Measurements from ENCODE around the gene DMWD.

The DMWD gene

GRCh38 chr19:45745606-45746005, 47.0 kb downstream of the DMWD start:
- DNase-seq: no peak

DNA sequence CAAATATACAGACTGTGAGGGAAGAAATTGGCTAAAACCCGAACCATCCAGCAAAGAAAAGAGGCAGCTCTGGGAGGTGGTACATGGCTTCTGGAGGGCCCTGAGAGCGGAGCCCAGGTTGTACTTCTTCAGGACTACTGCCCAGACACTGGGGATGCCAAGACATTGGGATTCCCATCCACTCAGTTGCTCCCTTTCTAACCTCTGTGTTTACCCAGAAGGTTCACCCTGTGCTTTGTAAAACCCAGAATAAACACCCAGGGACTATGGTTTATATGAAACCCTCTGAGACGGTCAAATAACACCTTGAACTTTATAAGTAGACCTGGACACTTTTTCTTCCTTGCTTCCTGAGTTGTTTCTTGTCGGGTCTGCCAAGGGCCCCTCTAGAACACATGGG, 49.7 kb downstream of the DMWD start:
- DNase-seq: no peak

GRCh38 chr19:45739498-45740439, 52.9 kb downstream of the DMWD start:
- no peak for DNase-seq

DNA sequence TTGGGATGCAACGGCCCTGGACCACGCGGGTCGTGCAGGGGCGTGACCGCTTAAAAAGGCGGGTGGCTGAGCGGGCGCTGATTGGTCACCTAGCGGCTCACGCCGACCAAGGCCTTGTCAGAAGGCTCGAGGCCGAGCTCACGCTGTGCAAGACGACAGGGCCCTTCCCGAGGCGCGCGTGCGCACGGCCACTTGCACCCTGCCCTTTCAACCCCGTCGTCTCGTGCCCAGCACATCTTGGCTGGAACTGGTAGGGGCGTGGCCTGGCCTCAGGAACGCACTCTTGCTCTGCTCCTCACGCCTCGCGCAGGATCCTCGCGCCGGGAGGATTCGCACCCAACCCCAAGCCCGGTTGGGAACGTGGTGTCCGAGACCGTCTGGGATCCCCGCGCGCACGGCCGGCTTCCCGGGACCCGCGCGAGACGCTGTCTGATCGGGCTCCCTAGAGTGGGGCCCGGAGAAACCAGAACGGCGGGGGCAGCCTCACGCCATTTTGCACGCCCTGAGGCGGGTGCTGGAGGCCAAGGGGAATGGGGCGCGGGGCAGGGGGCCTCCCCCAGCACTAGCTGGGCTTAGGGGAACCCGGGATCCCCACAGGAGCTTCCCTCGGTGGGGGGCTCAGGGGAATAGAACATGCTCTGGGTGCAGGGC, 59.4 kb downstream of the DMWD start, which contains the start of gene MEIOSIN:
TSS of gene MEIOSIN (plus strand) at position 280 of the 651 bp plus-strand sequence. CDS start 1,938 bp downstream, outside the sequence.
- DNase-seq: no peak

Measured in stimulated activated CD4-positive, alpha-beta T cell treated with anti-CD3 and anti-CD28 coated beads, Interleukin-15, amount 100 ng/mL, for 24 hours (primary cell).